ENCODE measurements around the gene SLC30A1. TPM values are rescaled to one million over a fixed set of nuclear protein-coding genes. Genes with fewer than 3 reads are reported as not detected.

Gene SLC30A1
- total and polyA plus RNA-seq, 11 donors = 2.8 to 29.2 (median 14.0) TPM

DNA sequence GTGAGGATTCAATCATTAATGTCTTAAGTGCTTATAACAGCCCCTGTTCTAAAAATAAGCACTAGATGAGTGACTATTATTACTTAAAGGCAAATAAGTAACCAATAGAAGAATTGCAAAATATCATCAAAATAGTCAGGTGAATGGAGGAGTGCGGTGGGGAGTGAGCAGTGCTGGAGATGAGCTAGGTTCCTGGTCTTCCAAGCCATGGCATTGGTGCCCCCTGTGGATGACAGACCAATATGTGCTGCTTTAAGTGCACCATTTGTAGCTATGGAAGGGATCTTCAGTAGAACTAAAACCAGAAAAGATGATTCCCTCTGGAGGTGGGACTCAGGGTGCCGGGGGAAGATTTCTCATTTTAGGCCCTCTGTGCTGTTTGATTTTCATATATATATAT lies 46.1 kb upstream of the SLC30A1 start:
- no peaks in the 10 kb centered on the region for H3K36me3 ChIP-seq
- TF ChIP-seq POLR2A (IDR thresholded peaks at IDR 0.05) = no peak
- TF ChIP-seq, protein P1, sequence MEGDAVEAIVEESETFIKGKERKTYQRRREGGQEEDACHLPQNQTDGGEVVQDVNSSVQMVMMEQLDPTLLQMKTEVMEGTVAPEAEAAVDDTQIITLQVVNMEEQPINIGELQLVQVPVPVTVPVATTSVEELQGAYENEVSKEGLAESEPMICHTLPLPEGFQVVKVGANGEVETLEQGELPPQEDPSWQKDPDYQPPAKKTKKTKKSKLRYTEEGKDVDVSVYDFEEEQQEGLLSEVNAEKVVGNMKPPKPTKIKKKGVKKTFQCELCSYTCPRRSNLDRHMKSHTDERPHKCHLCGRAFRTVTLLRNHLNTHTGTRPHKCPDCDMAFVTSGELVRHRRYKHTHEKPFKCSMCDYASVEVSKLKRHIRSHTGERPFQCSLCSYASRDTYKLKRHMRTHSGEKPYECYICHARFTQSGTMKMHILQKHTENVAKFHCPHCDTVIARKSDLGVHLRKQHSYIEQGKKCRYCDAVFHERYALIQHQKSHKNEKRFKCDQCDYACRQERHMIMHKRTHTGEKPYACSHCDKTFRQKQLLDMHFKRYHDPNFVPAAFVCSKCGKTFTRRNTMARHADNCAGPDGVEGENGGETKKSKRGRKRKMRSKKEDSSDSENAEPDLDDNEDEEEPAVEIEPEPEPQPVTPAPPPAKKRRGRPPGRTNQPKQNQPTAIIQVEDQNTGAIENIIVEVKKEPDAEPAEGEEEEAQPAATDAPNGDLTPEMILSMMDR (IDR thresholded peaks at IDR 0.05) = peak in 10 of 12 donors; percentile 14 to 46 (median 30)
- no peaks in the 10 kb centered on the region for H3K27me3 ChIP-seq
- peaks cover 0 to 22% (median 5%) of the 10 kb centered on the region in 12 donors for H3K4me1 ChIP-seq
- no peaks in the 10 kb centered on the region for H3K9me3 ChIP-seq
- DNase-seq (peak in 3 of 5 donors; percentile 46 to 52 (median 50)), ATAC-seq (peak in 3 of 4 donors; percentile 56 to 72 (median 68))
- no peak overlapping the region for H3K27ac ChIP-seq
- intact Hi-C loops (cut with DNase I) = no loop called here
- no peak overlapping the region for H3K4me3 ChIP-seq
- WGBS, 4 donors = 60 to 78% (median 72%) methylated on average over 2 of the region's 2 CpGs

DNA sequence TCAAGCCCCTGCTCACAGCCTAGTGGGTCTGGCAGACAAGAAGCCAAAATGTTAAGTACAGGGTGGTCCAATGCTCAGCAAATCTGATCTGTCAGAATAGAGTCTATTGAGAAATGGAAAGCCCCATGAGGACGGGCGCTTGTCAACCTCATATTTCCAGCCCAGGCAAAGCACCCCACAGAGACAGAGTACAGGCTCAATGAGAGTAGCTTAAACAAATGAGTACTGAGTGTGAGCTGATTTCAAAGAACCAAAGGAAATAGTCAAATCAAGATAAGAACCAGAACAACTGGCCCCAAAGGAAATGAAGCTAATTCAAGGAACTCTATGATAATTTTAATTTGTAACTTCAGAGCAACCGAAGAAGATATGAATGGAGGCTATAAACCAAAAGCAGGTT lies 44.6 kb upstream of the SLC30A1 start:
- peaks cover 0 to 18% (median 5%) of the 10 kb centered on the region in 12 donors for H3K4me1 ChIP-seq
- DNase-seq (no peak), ATAC-seq (no peak)
- intact Hi-C loops (cut with DNase I) = no loop called here
- H3K27ac ChIP-seq = no peak overlapping the region
- H3K36me3 ChIP-seq = no peaks in the 10 kb centered on the region
- no peaks in the 10 kb centered on the region for H3K9me3 ChIP-seq
- TF ChIP-seq POLR2A (IDR thresholded peaks at IDR 0.05) = no peak
- TF ChIP-seq, protein P1 (IDR thresholded peaks at IDR 0.05) = no peak
- H3K27me3 ChIP-seq = no peaks in the 10 kb centered on the region
- 73 to 77% (median 74%) methylated on average over 3 of the region's 3 CpGs for WGBS, 4 donors
- H3K4me3 ChIP-seq = no peak overlapping the region

DNA sequence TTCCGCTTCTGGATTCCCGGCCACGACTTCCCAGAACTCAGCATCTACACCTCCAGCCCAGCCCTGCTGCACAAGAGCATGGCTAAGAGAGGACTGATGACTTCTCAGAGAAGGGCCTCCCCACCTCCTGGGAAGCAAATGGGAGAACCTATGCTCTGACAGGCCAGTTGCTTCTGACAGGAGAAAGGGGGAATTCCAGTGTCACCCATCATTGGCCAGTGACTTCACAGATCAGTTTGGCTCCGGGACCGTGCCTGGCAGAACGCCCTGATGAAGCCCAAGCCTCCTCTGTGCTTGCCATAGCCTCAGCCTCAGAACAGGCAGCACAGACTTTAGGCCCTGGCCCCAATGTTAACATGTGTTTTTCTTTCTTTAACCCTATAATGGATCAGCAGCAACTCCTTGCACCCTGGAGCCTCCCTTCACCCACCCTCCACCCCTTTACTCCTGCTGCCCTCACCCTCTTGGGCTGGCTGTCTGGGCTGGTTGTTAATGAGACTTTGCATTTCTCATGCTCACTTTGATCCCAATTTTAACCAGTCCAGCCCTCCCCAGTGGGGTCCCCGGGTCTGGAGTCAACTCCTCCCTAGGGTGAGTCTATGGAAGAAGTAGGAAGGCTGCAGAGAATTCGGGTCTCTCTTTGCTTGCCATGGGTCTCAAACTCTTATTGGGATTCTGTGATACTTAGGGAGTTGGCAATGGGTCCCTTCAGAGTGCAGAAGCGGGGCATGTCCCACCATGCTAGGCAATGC lies 42.7 kb upstream of the SLC30A1 start:
- H3K4me3 ChIP-seq = no peak overlapping the region
- H3K27me3 ChIP-seq = no peaks in the 10 kb centered on the region
- intact Hi-C loops (cut with DNase I) = no loop called here
- peak in 3 of 5 donors; percentile 38 to 44 (median 42) for DNase-seq
- no peak overlapping the region for H3K27ac ChIP-seq
- 49 to 64% (median 53%) methylated on average over 7 to 9 of the region's 9 CpGs for WGBS, 4 donors
- H3K36me3 ChIP-seq = no peaks in the 10 kb centered on the region
- TF ChIP-seq, protein P1 (IDR thresholded peaks at IDR 0.05) = no peak
- no peak for TF ChIP-seq POLR2A (IDR thresholded peaks at IDR 0.05)
- ATAC-seq = peak in 3 of 4 donors; percentile 47 to 58 (median 57)
- H3K4me1 ChIP-seq = peaks cover 0 to 14% (median 8%) of the 10 kb centered on the region in 12 donors
- no peaks in the 10 kb centered on the region for H3K9me3 ChIP-seq

DNA sequence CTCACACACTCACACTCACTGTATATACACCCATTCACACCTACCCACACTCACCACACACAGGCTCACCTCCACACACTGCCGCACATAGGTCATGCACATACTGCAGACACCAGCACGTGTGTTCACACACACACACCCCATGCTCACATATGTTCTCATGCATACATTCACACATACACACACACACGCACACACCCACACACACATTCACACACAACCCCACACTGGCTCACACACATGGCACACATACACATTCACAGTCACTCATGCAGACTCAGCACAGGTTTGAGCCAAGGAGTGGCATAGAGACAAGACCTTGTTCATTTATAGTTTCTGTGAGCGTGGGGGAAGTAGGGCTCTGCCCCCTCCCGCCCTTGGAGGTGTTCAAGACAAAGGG lies 41.1 kb upstream of the SLC30A1 start:
- intact Hi-C loops (cut with DNase I) = no loop called here
- no peak for ATAC-seq
- no peaks in the 10 kb centered on the region for H3K27me3 ChIP-seq
- no peak for DNase-seq
- 88 to 99% (median 94%) methylated on average over 5 of the region's 5 CpGs for WGBS, 4 donors
- H3K36me3 ChIP-seq = no peaks in the 10 kb centered on the region
- H3K9me3 ChIP-seq = no peaks in the 10 kb centered on the region
- no peak overlapping the region for H3K4me3 ChIP-seq
- H3K27ac ChIP-seq = no peak overlapping the region
- TF ChIP-seq, protein P1 (IDR thresholded peaks at IDR 0.05) = no peak
- no peak for TF ChIP-seq POLR2A (IDR thresholded peaks at IDR 0.05)
- H3K4me1 ChIP-seq = peaks cover 0 to 21% (median 14%) of the 10 kb centered on the region in 12 donors
